Activated CD4-positive, CD25-positive, alpha-beta regulatory T cell treated with anti-CD3 and anti-CD28 coated beads, Interleukin-2, amount 50 U/mL, for 16 hours (primary cell): Measurements from ENCODE around the gene DPY30.

Experiments used
- DNase-seq: peaks from one replicate; pipeline ENCODE4 v3.0.0-alpha.2; 2020; ENCODE audit warnings: low read depth, low spot score

DPY30 gene

DNA sequence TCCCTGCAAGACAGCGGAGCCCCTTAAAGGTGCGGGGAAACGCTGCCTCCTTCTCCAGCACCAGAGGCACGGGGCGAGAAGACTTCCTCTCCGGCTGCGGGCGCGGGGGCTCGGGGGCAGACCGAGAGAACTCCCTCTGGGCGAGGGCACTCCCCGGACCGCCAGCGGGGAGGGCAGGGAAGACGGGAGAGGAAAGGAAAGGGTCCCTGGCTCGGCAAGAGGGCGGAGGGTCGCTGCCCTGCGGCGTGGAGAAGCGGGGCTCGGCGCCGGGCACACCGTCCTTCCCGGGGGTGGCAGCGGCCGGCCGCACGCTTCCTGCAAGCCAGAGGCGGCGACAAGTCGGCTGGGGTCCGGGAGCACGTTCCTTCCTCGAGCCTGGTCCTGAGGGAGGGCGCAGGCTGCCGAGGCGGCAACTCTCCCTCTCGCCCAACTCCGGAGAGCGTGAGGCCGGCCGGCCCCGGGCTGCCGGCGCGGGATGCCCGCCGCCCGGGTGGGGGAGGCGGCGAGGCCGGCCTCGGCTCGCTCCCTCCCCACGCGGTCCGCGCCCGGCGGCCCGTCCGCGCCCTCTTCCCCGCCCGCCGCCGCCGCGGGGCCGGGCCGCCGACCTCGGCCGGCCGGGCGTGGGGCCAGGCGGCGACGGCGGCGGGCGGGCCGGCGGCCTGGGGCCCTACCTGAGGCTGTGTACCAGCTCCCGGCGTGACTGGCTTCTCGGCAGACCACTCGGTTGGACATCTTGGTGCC lies 29.9 kb downstream of the DPY30 start:
- DNase-seq = peak; percentile 24

DNA sequence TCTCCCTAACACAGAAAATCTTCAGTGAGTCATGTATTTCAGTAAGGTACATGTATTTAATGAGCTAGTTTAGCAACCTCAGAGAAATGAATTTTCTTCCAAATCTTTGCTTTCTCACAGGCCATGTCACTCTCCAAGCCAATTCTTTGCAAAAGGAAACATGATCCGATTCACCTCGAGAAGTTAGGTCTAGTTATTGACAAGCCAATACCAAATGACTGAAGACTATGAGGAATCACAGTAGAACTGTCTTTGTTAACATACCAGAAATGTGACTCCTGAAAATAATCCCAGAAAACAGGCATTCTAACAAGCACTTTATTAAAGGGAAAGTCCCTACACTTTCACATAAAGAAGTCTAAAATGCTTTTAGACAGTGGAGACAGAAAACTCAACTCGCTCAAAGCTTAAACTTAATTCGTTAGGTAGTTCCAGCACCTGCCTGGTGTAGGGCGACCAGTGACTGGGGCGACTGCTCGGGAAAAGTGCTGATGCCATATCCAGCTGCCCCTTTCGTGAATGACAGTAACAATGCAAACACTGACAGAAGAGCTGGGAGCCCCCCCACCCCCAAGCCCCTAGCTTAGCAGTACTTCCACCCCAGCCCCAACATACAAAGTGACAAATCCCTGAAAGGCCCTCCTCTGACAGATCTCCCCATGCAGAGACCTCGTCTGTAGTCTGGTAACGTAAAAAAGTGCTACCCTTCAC lies 30.6 kb downstream of the DPY30 start:
- no peak for DNase-seq

DNA sequence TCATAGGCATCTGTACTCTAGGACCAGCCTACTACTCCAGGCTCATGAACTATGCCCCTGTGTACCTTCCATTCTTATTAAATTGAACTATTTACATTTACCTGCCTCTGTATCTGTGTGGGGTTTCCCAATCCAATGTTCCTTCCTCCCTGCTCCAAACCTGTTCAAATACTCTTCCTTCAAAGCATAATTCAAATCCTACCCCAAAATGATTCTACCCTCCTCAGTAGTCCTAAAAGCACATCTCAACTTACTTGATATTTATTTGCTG lies 32.5 kb downstream of the DPY30 start:
- DNase-seq = no peak

DNA sequence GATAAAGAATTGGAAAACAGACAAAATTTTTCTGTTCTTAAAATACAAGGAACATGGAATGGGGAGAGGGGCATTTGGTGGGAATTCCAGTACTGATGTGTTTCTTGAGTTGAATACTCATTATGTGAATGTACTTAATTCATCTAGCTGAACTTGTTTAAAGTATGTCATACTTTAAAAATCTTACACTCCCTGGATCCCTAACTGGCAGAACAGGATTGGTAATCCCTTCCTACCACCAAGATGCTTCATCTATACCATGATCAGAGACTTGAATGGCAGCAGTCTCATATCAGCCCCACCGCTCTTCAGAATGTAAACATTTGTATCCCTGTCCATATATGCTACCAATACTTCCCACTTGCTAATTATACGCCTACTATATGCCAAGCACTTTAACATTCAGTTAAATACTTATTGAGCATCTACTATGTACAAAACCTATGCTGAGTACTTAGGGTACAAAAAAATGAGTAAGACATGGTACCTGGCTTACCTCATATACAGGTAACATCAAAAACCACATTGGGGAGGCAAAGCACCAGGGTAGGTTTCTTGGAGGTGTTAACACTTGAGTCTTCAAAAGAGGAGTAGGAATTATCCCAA lies 34.1 kb downstream of the DPY30 start:
- no peak for DNase-seq

DNA sequence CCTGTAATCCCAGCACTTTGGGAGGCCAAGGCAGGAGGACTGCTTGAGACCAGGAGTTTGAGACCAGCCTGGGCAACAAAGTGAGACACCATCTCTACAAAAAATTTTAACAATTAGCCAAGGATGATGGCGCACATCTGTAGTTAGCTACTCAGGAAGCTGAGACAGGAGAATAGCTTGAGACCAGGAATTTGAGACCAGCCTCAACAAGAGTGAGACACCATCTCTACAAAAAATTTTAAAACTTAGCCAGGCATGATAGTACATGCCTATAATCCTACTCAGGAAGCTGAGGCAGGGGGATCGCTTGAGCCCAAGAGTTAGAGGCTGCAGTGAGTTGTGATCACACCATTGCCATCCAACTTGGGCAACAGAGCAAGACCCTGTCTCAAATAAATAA lies 35.8 kb downstream of the DPY30 start:
- DNase-seq = no peak

DNA sequence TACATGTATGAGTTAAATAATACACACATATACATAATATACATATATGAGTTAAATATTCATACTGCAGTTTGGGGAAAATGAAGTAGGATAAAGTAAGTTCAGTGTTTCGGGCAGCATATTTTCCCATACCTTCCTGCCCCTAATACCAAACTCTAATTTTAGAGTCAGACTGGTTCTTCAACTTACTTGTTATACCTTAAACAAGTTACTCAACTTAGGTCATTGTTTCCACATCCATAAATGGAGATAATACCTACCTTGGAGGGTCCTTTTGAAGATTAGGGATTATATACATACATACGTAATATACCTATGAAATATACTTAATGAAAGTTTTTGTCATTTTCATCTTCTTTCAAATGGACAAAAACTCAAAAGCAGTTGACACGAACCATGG lies 37.2 kb downstream of the DPY30 start:
- no peak for DNase-seq

DNA sequence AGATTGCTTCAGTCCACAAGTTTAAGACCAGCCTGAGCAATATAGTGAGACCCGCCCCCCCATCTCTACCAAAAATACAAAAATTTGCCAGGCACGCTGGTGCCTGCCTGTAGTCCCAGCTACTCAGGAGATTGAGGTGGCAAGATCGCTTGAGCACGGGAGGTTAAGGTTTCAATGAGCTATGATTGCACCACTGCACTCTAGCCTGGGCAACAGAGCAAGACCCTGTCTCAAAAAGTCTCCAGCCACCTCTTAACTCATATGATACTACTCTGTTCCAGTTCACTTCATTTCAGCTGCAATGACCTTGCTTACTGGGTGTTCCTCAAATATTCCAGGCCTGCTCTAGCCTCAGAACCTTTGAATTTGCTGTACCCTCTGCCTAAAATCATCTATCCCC lies 40.2 kb downstream of the DPY30 start:
- DNase-seq = no peak

DNA sequence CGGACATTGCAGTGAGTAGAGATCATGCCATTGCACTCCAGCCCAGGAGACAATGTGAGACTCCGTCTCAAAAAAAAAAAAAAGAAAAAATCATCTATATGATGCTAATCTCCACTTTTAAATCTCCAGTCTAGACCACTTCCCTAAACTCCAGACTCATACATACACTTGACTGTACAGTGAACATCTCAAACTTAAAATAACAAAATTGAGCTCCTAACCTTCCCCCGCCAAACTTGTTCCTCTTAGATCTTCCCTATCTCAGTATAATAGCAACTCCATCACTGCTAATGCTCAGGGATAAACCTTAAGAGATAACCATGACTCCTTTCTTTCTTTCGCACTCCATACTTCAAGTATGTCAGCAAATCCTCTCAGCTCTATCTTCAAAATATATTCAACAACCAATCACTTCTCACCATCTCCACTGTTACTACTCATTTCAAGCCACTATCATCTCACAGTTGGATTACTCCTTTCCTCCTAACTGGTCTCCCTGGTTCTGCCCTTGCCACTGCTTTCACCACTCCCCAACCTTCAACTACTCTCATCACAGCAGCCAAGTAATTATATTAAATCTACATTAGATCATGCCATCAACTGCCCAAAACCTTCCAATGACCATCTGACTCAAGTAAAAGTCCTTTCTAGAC lies 40.7 kb downstream of the DPY30 start:
- no peak for DNase-seq

DNA sequence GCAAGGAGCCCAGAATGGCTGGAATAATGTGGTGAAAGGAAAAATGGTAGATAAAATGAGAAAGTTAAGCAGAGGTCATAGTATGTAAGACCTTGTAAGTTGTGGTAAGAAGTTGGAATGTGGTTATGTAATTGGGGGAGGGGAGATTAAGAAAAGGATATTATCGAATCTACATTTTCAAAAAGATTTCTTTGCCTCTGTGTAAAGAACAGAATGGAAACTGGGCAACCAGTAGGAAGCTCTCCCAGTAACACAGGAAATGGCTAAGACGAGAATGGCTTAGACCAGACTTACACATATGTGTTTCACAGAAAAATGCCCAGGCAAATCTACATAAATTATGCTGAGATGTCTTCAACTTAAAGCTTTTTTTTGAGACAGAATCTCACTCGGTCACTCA lies 42.0 kb downstream of the DPY30 start:
- no peak for DNase-seq

DNA sequence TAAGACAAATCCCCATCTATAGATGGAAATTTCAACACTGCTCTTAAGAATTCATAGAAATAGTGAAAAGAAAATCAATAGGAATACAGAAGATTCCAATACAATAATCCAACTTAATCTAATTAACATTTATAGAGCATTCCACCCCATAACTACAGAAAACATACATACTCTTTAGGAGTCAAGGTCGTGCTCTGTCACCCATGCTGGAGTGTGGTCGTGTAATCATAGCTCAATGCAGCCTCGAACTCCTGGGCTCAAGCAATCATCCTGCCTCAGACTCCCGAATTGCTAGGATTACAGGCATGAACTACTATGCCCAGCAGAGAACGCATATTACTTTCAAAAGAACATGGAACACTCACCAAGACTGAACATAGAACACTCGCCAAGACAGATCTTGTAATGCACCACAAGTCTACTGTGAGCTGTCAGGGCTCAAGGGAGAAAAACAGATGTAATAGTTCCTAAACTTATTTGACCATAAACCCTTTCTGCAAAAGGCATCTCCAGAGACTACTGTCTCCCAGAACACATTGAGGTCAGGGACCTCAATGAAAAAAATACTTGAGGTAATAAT lies 42.9 kb downstream of the DPY30 start:
- no peak for DNase-seq

DNA sequence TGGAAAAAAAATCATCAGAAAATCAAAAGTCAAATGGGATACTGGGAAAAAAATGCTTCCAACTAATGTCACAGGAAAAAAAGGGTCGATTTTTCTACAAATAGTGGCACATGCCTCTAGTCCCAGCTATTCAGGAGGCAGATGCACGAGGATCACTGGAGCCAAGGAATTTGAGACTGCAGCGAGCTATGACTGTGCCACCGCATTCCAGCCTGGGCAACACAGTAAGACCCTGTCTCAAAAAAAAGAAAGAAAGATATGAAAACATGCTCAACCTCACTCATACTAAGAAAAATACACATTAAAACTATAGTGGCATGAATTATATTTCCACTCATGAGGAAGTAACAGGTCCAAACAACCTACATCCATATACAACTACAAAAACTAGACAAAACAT lies 46.7 kb downstream of the DPY30 start:
- no peak for DNase-seq

DNA sequence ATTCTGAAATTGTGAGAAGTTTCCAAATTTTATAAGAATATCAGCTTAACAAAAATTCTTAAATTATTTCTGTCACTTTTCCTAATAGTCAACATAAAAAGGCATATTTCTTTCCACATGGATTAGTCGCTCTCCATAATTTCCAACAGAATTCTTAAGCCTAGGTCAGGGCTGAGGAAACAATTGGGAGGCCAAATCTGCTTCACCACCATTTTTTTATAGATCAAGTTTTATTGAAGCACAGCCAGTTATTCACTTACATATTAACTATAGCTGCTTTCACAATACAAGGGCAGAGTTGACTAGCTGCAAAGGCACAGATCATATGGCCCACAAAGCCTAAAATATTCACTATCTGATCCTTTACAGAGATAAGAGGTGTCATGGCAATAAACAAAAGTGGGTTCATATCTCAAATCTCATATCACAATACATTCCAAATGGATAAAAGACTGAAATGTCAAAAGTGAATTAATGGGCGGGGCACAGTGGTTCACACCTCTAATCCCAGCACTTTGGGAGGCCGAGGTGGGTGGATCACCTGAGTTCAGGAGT lies 47.5 kb downstream of the DPY30 start:
- DNase-seq = no peak

DNA sequence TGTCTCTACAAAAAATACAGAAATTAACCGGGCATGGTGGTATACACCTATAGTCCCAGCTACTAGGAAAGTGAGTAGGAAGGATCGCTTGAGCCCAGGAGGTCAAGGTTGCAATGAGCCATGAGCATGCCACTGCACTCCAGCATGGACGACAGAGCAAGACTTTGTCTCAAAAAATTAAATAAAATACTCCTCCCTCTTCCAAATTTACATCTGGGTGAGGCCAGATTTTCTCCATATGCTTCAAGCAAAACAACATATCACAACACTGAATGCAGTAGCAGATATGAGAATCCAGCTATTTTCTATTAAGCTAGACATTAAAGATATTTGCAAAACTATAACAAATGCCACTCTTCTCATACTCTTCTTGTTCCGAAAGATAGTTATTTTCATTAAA lies 49.7 kb downstream of the DPY30 start:
- DNase-seq = no peak

DNA sequence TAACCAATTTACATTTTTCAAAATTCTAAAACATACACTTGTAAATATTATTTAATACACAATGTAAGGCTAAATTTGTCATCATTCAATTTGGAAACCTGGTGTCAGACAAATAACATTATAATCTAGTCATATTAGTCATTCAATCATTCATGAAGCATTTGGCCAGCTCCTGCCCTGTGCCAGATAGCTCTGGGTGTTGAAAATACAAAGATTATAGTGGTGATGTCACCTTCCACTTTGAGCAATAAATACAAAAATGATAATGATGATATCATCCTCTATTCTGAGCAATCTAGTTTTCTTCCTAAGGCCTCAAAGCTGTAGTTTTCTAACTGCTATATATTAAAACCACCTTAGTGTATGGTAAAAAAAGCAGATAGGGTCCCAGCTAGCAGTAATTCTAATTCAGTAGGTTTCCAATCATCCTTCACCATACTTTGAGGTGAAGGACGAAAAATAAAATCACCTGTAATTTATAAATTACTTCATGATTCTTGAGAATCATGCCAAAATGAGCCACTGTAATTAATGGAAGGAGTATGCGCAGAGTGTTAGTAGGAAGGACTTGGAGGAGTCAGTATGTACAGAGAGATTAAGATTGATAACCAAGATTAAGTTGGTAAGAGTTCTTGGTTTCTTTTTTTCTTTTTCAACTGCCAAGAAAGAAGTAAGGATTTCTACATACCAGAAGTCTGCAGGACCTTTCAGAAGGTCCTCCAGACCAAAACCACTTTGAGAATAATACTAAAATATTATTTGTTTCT lies 52.0 kb downstream of the DPY30 start:
- no peak for DNase-seq

DNA sequence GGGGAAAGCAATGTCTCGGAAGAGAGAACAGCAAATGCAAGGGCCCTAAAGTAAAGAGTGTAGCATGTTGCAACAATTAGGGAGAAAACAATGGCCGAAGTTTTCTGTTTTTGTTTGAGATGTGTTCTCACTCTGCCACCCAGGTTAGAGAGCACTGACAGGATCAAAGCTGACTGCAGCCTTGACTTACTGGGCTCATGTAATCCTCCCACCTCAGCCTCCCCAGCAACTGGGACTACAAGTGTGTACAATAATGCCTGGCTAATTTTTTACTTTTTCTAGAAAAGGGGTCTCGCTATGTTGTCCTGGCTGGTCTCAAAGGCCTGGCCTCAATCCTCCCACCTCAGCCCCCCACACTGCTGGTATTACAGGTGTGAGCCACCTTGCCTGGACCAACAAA lies 52.7 kb downstream of the DPY30 start:
- no peak for DNase-seq

DNA sequence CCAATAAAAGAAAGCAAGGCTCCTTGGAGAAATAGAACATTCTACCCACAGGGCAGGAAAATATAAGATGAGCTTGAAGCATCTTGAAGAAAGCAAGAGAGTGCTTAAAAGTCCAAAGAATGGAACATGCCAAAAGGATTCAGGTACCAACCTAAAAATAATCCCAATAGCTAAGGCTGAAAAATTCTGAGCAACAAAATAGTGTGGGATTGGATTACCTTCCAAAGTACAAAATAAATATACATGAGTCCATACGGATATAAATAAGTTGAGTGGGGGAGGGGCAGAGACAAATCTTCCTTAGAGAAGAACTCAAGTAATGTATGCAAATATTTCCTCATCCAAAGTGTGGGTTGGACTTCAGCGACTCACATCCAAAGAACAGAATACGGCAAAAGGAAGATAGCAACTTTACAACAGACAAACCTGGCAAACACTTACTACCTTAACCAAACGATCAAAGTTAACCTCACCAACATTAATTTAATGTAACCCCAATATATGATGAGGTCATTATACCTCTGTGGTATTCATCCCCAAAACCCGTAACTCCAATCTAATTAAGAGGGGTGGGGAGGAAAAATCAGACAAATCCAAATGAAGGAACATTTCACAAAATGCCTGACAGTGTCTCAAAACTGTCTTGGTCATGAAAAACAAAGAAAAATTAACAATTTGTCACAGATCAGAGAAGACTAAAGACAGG lies 55.7 kb downstream of the DPY30 start:
- DNase-seq = no peak

DNA sequence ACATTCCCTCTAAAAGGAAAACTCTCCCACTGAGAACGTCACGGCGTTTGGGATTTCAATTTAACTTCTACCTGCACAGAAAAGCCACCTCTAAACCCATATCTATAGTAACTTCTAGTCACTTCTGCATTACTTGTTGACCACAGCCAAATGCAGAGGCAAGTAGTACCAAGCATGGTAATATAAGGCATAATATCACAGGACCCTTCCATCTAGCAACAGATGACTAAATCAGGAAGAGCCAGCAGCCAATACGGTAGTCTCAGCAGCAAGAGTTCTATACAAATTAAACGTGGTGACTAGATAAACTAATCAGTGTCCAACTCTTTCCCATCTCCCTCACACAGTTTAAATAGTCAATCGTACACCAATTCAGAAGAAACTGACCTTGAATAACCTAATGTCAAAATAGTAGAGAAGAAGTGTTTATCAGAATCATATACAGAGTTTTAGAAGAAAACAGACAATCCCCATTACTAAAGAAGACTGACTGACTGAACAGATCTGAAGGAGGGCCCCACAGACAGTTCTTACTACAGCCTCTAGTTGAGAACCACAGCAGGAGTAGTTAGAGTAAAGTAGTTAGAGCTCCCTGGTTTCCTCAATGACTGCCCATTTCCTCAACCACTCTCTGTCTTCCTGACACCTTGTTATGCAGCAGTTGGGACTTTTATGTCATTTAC lies 58.8 kb downstream of the DPY30 start:
- DNase-seq = no peak

DNA sequence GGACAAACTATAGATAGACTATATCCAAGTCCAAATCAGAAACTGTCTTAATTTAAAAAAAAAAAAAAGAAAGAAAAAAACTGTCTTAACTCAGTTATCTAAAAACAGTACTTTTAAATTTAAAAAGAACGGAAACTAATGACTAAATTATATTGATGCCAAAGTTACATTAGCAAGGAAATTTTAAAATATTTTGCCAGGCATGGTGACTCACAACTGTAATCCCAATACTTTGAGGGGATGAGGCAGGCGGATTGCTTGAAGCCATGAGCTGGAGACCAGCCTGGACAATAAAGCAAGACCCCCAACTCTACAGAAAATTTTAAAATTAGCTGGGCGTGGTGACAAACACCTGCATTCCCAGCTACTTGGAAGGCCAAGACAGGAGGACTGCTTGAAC lies 59.6 kb downstream of the DPY30 start:
- DNase-seq = no peak

DNA sequence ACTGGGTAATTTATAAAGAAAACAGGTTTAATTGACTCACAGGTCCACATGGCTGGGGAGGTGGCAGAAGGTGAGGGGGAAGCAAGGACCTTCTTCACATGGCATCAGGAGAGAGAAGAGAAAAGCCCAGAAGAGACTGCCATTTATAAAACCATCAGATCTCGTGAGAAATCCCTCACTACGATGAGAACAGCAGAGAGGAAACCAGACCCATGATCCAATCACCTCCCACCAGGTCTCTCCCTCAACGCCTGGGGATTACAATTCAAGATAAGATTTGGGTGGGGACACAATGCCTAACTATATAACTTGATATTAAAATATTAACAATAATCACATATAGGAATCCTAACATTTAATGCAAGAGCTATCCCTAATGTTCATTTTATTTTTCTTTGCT lies 60.6 kb downstream of the DPY30 start:
- DNase-seq = no peak

DNA sequence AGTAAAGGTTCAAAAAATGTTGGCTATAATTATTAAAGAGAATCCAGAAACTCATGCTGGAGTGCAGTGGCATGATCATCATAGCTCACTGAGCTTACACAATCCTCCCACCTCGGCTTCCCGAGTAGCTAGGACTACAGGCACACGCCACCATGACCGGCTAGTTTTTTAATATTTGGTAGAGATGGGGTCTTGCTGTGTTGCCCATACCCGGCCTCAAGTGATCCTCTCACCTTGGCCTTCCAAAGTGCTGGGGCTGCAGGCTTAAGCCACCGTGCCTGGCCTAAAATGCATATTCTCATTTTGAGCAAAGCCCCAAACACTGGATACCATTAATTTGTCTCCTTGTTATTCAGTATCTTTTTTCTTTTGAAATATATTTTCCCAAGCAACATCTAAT lies 61.2 kb downstream of the DPY30 start:
- no peak for DNase-seq
